ENCODE measurements around the gene FAM216B. TPM values are rescaled to one million over a fixed set of nuclear protein-coding genes. Genes with fewer than 3 reads are reported as not detected.

FAM216B gene
- total and polyA plus RNA-seq, 2 of the 8 experiments (the other 6 are each of a cell fraction or from before 2014, with no cell fraction given), result not detected

DNA sequence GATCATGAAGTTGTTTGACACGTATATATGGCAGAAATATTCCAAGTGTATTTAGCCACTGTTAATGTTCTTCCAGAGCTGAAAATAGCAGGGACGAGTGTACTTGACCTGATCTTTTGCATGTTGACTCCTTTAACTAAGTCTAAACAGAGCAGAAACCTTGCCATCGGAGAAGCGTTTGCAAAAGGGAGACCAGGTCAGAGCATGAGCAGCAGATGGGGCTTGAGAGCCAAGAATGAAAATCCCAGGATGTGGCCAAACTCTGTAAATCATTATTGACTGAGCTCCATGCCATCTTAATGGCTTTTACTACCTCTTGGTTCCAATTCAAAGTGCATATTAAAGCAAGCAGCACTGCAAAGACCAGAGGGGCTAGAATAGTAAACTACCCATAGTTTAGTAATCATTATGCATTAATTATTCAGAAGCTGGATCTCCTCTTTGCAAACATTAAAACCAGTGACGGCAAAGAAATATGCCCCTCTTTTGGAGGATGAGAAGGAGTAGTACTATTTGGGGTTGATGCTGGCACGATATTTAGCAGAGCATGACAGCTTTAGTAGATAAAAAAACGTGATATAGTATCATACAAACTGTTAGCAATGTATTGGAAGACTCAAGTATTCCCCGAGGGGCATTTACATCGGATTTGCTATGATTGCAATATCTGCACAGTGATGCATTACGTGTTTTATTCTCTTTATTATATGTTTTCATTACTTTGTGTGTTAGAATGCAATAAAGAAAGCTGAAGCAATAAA lies 55.7 kb downstream of the FAM216B start:
- H2BK15ac ChIP-seq (ENCODE audit: low read length), result no peak overlapping the region
- H3K9ac ChIP-seq (replicated peaks in 1 of 4; ENCODE audit: extremely low read depth in 1 of 4, low read depth in 3 of 4, low read length in 3 of 4), result no peak overlapping the region
- no peak overlapping the region for H2BK12ac ChIP-seq (ENCODE audit: low read depth, low read length)
- no peak overlapping the region for H4K8ac ChIP-seq (ENCODE audit: extremely low read depth, insufficient read depth, low read length)
- no peaks in the 10 kb centered on the region; the same call in 1 of the 2 replicates for H3K23me2 ChIP-seq (ENCODE audit: low read depth, low read length)
- no peak overlapping the region for H3K56ac ChIP-seq (replicated peaks; ENCODE audit: insufficient read length, low read depth, low read length)
- no peak overlapping the region for H3K4me2 ChIP-seq (ENCODE audit: insufficient read depth in 1 of 2, low read depth in 2 of 2, low read length in 2 of 2)
- no peak overlapping the region for H2AK5ac ChIP-seq (ENCODE audit: low read depth, low read length)
- H3K18ac ChIP-seq (ENCODE audit: extremely low read depth, low read length), result no peak overlapping the region
- no peak overlapping the region for H2AFZ ChIP-seq (ENCODE audit: low read length)
- FAIRE-seq, result peak; percentile 84
- H3K23ac ChIP-seq (ENCODE audit: insufficient read length), result no peak overlapping the region
- TF ChIP-seq, protein P1, sequence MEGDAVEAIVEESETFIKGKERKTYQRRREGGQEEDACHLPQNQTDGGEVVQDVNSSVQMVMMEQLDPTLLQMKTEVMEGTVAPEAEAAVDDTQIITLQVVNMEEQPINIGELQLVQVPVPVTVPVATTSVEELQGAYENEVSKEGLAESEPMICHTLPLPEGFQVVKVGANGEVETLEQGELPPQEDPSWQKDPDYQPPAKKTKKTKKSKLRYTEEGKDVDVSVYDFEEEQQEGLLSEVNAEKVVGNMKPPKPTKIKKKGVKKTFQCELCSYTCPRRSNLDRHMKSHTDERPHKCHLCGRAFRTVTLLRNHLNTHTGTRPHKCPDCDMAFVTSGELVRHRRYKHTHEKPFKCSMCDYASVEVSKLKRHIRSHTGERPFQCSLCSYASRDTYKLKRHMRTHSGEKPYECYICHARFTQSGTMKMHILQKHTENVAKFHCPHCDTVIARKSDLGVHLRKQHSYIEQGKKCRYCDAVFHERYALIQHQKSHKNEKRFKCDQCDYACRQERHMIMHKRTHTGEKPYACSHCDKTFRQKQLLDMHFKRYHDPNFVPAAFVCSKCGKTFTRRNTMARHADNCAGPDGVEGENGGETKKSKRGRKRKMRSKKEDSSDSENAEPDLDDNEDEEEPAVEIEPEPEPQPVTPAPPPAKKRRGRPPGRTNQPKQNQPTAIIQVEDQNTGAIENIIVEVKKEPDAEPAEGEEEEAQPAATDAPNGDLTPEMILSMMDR (IDR thresholded peaks at IDR 0.05; ENCODE audit: control extremely low read depth in 1 of 3, insufficient read depth in 1 of 3, low read depth in 1 of 3, low read length in 3 of 3), result peak in 2 of 3 experiments; percentile 47 to 49; a peak in 2 of 4 replicates
- TF ChIP-seq MAFK (IDR thresholded peaks at IDR 0.05; ENCODE audit: low read depth, low read length) (no peak), RAD21 (IDR thresholded peaks at IDR 0.05 in 1 of 2, conservative IDR thresholded peaks at IDR 0.05 in 1 of 2; ENCODE audit: low read depth in 2 of 2, low read length in 2 of 2) (peak; percentile 64 to 72)
- no peak overlapping the region for H2BK5ac ChIP-seq (ENCODE audit: low read depth, low read length)
- no peaks in the 10 kb centered on the region for H3K4me1 ChIP-seq (replicated peaks in 1 of 4; ENCODE audit: control insufficient read depth in 3 of 4, insufficient read depth in 4 of 4, low read length in 3 of 4)
- H3K27me3 ChIP-seq (replicated peaks in 1 of 4; ENCODE audit: control insufficient read depth in 3 of 4, extremely low read depth in 1 of 4, insufficient read depth in 3 of 4, low read length in 3 of 4), result peaks cover 0 to 2% (median 0%) of the 10 kb centered on the region in 4 experiments; a peak in 1 of 7 replicates
- no peak overlapping the region for H4K91ac ChIP-seq (replicated peaks; ENCODE audit: insufficient read length, low read length)
- 74% methylated on average over 10 of the region's 10 CpGs; no CpG with 5 or more reads in 1 of the 2 experiments for WGBS, 2 experiments (ENCODE audit: extremely low coverage in 1 of 2, insufficient coverage in 1 of 2, insufficient read length in 1 of 2, insufficient replicate concordance in 2 of 2, low coverage in 1 of 2, low lambda C conversion rate in 2 of 2, missing lambda C conversion rate in 1 of 2)
- DNase-seq (ENCODE audit: low read depth in 1 of 2, low spot score in 2 of 2), result peak in 1 of 2 experiments; percentile 5
- H2BK20ac ChIP-seq (ENCODE audit: low read length), result no peak overlapping the region
- no peak overlapping the region for H3K4me3 ChIP-seq (ENCODE audit: extremely low read depth in 1 of 4, insufficient read depth in 2 of 4, low read depth in 3 of 4, low read length in 4 of 4)
- no peaks in the 10 kb centered on the region for H3K9me3 ChIP-seq (ENCODE audit: insufficient read depth in 2 of 2, low read depth in 1 of 2, low read length in 1 of 2)
- H3K79me2 ChIP-seq (ENCODE audit: control insufficient read depth in 1 of 2, insufficient read depth in 2 of 2, low read length in 2 of 2), result no peaks in the 10 kb centered on the region
- CTCF ChIA-PET (ENCODE audit: partially characterized antibody), result interaction anchor here (0.8 to 2.3 kb wide), 5 partner anchors 9 to 242 kb away, joined by 3 to 8 read pairs (median 4); no protein-coding TSS in a partner anchor
- H2BK120ac ChIP-seq (replicated peaks; ENCODE audit: low read depth, low read length), result no peak overlapping the region
- H3K36me3 ChIP-seq (ENCODE audit: control insufficient read depth in 2 of 4, insufficient read depth in 4 of 4, low read length in 3 of 4), result peaks cover 0 to 13% (median 0%) of the 10 kb centered on the region in 4 experiments; a peak in 2 of 8 replicates
- no peak overlapping the region for H3K27ac ChIP-seq (ENCODE audit: low read depth, low read length)
- no peaks in the 10 kb centered on the region for H3K79me1 ChIP-seq (ENCODE audit: low read depth, low read length)
- no peak overlapping the region for H4K5ac ChIP-seq (ENCODE audit: insufficient read length, low read depth, low read length)
- H3K14ac ChIP-seq (ENCODE audit: insufficient read length), result no peak overlapping the region
- POLR2A ChIA-PET (ENCODE audit: partially characterized antibody), result interaction anchor here (0.7 to 4.8 kb wide), 8 partner anchors 8 to 25 kb away, joined by 3 to 41 read pairs (median 3); no protein-coding TSS in a partner anchor
- H3K4ac ChIP-seq (replicated peaks; ENCODE audit: insufficient read length, low read depth, low read length), result no peak overlapping the region
- H4K20me1 ChIP-seq (replicated peaks in 1 of 2; ENCODE audit: control insufficient read depth in 1 of 2, insufficient read depth in 2 of 2, low read length in 2 of 2), result no peaks in the 10 kb centered on the region
